ENCODE measurements around the gene CTNND2.

GRCh38 chr5:11239261-11240015 is 664.8 kb downstream of the CTNND2 start:
- TF ChIP-seq YY1 (IDR thresholded peaks at IDR 0.05; ENCODE audit: insufficient read depth, insufficient read length) (no peak), ZNF274 (IDR thresholded peaks at IDR 0.05; ENCODE audit: low read depth, low read length) (no peak)
